HL-60 (cell line): Measurements from ENCODE around the gene SHB.

Experiments
- DNase-seq, 2 experiments: peaks; one replicate each; pipeline ENCODE4 v3.0.0-alpha.2; 2010 to 2020; ENCODE audit warnings: low read depth in 1 of 2, low spot score in 1 of 2
- H3K27ac ChIP-seq: fragments of 250-450 bp; sonication (Bioruptor Pico); replicated peaks from 2 replicates; pipeline ENCODE4 v1.5.1; 2020; ENCODE audit warnings: mild to moderate bottlenecking, moderate library complexity
- H3K27me3 ChIP-seq: fragments of 250-450 bp; sonication (Bioruptor Pico); 2 replicates; pipeline ENCODE4 v1.5.1; 2021; ENCODE audit warnings: mild to moderate bottlenecking, moderate library complexity; ENCODE audit not compliant: insufficient read depth, poor library complexity, severe bottlenecking
- H3K4me3 ChIP-seq: replicated peaks from 2 replicates; pipeline ENCODE4 v1.5.1; 2011; ENCODE audit warnings: mild to moderate bottlenecking, control low read depth, low read length; ENCODE audit not compliant: insufficient read depth
- GABPA ChIP-seq: IDR thresholded peaks from 2 replicates; pipeline ENCODE4 v1.6.1; 2012; ENCODE audit warnings: low read depth
- POLR2AphosphoS5 ChIP-seq: IDR thresholded peaks from 2 replicates; pipeline ENCODE4 v1.6.1; 2012; ENCODE audit warnings: low read depth
- REST ChIP-seq: IDR thresholded peaks from 2 replicates; pipeline ENCODE4 v1.6.1; 2012; ENCODE audit warnings: low read depth; ENCODE audit not compliant: insufficient replicate concordance
- SPI1 ChIP-seq: IDR thresholded peaks from 2 replicates; pipeline ENCODE4 v1.6.1; 2012; ENCODE audit warnings: low read depth, mild to moderate bottlenecking, borderline replicate concordance
- TF ChIP-seq, protein P1 (sequence below): IDR thresholded peaks from one replicate; pipeline ENCODE4 v1.5.1; 2011; ENCODE audit warnings: low read length, control low read depth, inconsistent platforms; ENCODE audit not compliant: insufficient read depth

The SHB gene

GRCh38 chr9:37902131-37902530 lies 166.9 kb downstream of the SHB start:
- H3K4me3 ChIP-seq, result no peak overlapping the region
- no peak overlapping the region for H3K27ac ChIP-seq
- TF ChIP-seq REST, result no peak
- no peak for TF ChIP-seq SPI1
- no peak for TF ChIP-seq POLR2AphosphoS5
- no peak for TF ChIP-seq GABPA
- TF ChIP-seq, protein P1, sequence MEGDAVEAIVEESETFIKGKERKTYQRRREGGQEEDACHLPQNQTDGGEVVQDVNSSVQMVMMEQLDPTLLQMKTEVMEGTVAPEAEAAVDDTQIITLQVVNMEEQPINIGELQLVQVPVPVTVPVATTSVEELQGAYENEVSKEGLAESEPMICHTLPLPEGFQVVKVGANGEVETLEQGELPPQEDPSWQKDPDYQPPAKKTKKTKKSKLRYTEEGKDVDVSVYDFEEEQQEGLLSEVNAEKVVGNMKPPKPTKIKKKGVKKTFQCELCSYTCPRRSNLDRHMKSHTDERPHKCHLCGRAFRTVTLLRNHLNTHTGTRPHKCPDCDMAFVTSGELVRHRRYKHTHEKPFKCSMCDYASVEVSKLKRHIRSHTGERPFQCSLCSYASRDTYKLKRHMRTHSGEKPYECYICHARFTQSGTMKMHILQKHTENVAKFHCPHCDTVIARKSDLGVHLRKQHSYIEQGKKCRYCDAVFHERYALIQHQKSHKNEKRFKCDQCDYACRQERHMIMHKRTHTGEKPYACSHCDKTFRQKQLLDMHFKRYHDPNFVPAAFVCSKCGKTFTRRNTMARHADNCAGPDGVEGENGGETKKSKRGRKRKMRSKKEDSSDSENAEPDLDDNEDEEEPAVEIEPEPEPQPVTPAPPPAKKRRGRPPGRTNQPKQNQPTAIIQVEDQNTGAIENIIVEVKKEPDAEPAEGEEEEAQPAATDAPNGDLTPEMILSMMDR, result no peak
- H3K27me3 ChIP-seq, result no peaks in the 10 kb centered on the region
- DNase-seq, result no peak

GRCh38 chr9:37899041-37899440 lies 170.0 kb downstream of the SHB start:
- TF ChIP-seq, protein P1, result no peak
- TF ChIP-seq SPI1, result no peak
- TF ChIP-seq POLR2AphosphoS5, result no peak
- no peak for TF ChIP-seq REST
- TF ChIP-seq GABPA, result no peak
- peak overlapping the region; percentile 43 for H3K27ac ChIP-seq
- no peak overlapping the region for H3K4me3 ChIP-seq
- DNase-seq, result no peak
- H3K27me3 ChIP-seq, result no peaks in the 10 kb centered on the region

DNA sequence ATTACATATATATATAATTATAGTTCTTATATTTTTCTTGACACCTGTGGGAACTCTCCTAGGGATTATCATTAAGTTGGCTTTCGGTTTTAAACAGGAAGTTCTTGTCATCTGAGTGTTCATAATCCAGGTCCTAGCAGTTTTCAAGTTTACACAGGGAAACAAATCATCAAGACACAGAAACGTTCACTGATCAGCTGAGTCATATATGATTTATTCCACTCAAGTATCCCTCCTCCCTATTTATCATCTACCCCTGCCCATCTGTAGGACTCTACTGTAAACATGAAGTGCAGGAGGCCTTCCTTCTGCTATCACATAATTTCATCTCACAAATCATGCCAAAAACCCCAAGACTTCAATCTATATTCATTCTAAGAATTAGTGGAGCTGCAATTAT lies 171.4 kb downstream of the SHB start:
- Histone ChIP-seq H3K27me3 (no peaks in the 10 kb centered on the region), H3K27ac (no peak overlapping the region), H3K4me3 (no peak overlapping the region)
- no peak for TF ChIP-seq POLR2AphosphoS5
- TF ChIP-seq REST, result no peak
- TF ChIP-seq, protein P1, result no peak
- no peak for TF ChIP-seq SPI1
- no peak for TF ChIP-seq GABPA
- DNase-seq, result no peak
